HCT116 (cell line): ENCODE measurements around the gene WNT1.

Source experiments
- FOSL1 ChIP-seq: IDR thresholded peaks from 2 replicates; pipeline ENCODE4 v1.6.1; 2012; ENCODE audit warnings: low read depth
- POLR2A ChIP-seq: IDR thresholded peaks from 2 replicates; pipeline ENCODE4 v1.7.0; 2011; ENCODE audit warnings: borderline replicate concordance; ENCODE audit not compliant: insufficient read depth, insufficient read length; ENCODE audit errors: extremely low read depth
- POLR2AphosphoS5 ChIP-seq: IDR thresholded peaks from 2 replicates; pipeline ENCODE4 v1.6.1; 2011; ENCODE audit warnings: mild to moderate bottlenecking, low read depth, low read length, moderate library complexity
- TCF7L2 ChIP-seq: IDR thresholded peaks from 2 replicates; pipeline ENCODE4 v1.7.0; 2011; ENCODE audit warnings: borderline replicate concordance, inconsistent platforms; ENCODE audit not compliant: insufficient read depth, insufficient read length; ENCODE audit errors: extremely low read depth
- ZNF274 ChIP-seq: fragments of 200-500 bp; sonication (Bioruptor generic); IDR thresholded peaks from 2 replicates; pipeline ENCODE4 v1.6.1; 2014; ENCODE audit warnings: mild to moderate bottlenecking, low read depth, low read length, inconsistent platforms
- TF ChIP-seq, protein P1 (sequence below), 3 experiments: fragments of 200-600 bp in 1 of 3; sonication (generic) in 1 of 3; IDR thresholded peaks in 2 of 3; conservative IDR thresholded peaks in 1 of 3; 2 replicates each; pipeline ENCODE4 v1.5.1; 2012 to 2017; ENCODE audit warnings: low read depth in 2 of 3, low read length in 2 of 3, antibody characterized with exemption in 1 of 3, borderline replicate concordance in 1 of 3, control low read depth in 1 of 3, mild to moderate bottlenecking in 1 of 3, mixed read lengths in 1 of 3, mixed run types in 1 of 3, moderate library complexity in 1 of 3; ENCODE audit not compliant: insufficient read depth in 1 of 3
- TF ChIP-seq, protein P2 (sequence below): IDR thresholded peaks from 2 replicates; pipeline ENCODE4 v1.6.1; 2012

DNA sequence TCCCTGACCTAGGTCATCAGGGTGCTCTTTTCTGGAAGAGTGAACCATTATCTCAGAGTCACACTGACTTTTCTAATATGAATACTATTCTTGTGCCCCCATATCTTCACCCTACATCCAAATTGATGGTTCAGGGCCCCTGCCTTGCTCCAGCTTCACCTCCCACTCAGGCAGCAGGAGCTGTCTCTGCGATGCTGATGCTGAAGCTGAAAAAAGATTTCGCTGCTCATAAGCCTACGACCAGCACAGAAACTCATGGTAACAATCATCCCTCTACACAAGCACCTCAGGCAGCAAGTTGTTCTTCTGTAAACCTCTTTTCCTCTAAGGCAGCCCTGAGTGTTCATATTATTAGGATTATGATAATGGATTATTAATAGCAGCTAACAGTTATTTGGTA lies 24.1 kb upstream of the WNT1 start:
- no peak for TF ChIP-seq POLR2A
- no peak for TF ChIP-seq FOSL1
- TF ChIP-seq POLR2AphosphoS5, result no peak
- no peak for TF ChIP-seq TCF7L2
- TF ChIP-seq, protein P1, sequence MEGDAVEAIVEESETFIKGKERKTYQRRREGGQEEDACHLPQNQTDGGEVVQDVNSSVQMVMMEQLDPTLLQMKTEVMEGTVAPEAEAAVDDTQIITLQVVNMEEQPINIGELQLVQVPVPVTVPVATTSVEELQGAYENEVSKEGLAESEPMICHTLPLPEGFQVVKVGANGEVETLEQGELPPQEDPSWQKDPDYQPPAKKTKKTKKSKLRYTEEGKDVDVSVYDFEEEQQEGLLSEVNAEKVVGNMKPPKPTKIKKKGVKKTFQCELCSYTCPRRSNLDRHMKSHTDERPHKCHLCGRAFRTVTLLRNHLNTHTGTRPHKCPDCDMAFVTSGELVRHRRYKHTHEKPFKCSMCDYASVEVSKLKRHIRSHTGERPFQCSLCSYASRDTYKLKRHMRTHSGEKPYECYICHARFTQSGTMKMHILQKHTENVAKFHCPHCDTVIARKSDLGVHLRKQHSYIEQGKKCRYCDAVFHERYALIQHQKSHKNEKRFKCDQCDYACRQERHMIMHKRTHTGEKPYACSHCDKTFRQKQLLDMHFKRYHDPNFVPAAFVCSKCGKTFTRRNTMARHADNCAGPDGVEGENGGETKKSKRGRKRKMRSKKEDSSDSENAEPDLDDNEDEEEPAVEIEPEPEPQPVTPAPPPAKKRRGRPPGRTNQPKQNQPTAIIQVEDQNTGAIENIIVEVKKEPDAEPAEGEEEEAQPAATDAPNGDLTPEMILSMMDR (IDR thresholded peaks at IDR 0.05 in 2 of 3, conservative IDR thresholded peaks at IDR 0.05 in 1 of 3; ENCODE audit: borderline replicate concordance in 1 of 3, insufficient read depth in 1 of 3, low read depth in 2 of 3, low read length in 2 of 3), result no peak
- no peak for TF ChIP-seq ZNF274
- TF ChIP-seq, protein P2, sequence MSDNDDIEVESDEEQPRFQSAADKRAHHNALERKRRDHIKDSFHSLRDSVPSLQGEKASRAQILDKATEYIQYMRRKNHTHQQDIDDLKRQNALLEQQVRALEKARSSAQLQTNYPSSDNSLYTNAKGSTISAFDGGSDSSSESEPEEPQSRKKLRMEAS, result no peak
